GM10266 (cell line): ENCODE data around the gene CSAG1.
"Not testable (repeated sequence)": the region's sequence is repeated elsewhere in the genome, so short reads cannot be mapped to it uniquely, and the experiment has no call there.

Experiments
- DNase-seq: peaks from one replicate; pipeline ENCODE4 v3.0.0; 2012; ENCODE audit errors: extremely low spot score
- CTCF ChIP-seq: IDR thresholded peaks from 2 replicates; pipeline ENCODE4 v1.5.1; 2012; ENCODE audit warnings: mild to moderate bottlenecking, low read depth; ENCODE audit not compliant: control insufficient read depth, insufficient read depth; ENCODE audit errors: missing control alignments

CSAG1 gene

GRCh38 chrX:152733261-152733975 is at the start of gene CSAG1, which contains the start of gene MAGEA12:
CSAG1 (minus strand) TSS chrX:152733721; CDS start chrX:152732460, 1,261 bp downstream.
MAGEA12 (plus strand) TSS chrX:152733757; CDS start chrX:152736162, 2,405 bp downstream.
- no peak for DNase-seq
- no peak for TF ChIP-seq CTCF

- DNase-seq, result not testable (repeated sequence)
Observed at GRCh38 chrX:152769549-152770289, 36.2 kb upstream of the CSAG1 start, which contains the start of gene MAGEA6. MAGEA6 (minus strand) TSS chrX:152769689; CDS start chrX:152767650, 2,039 bp downstream.

- not testable (repeated sequence) for DNase-seq
Observed at GRCh38 chrX:152766562-152766961, 33.0 kb upstream of the CSAG1 start.

- not testable (repeated sequence) for DNase-seq
Observed at GRCh38 chrX:152761582-152761981, 28.1 kb upstream of the CSAG1 start.

- DNase-seq, result not testable (repeated sequence)
Observed at GRCh38 chrX:152759544-152759943, 26.0 kb upstream of the CSAG1 start.

- DNase-seq, result not testable (repeated sequence)
Observed at GRCh38 chrX:152758918-152759317, 25.4 kb upstream of the CSAG1 start, which contains the start of gene CSAG3. CSAG3 (plus strand) TSS chrX:152759218.

- DNase-seq, result not testable (repeated sequence)
Observed at GRCh38 chrX:152754871-152755270, 21.4 kb upstream of the CSAG1 start.

- not testable (repeated sequence) for DNase-seq
Observed at GRCh38 chrX:152753686-152754650, 20.4 kb upstream of the CSAG1 start, which contains the start of gene MAGEA2. MAGEA2 (minus strand) TSS chrX:152753842; CDS start chrX:152751363, 2,479 bp downstream.

GRCh38 chrX:152738560-152738959 is 5.0 kb upstream of the CSAG1 start:
- no peak for TF ChIP-seq CTCF
- no peak for DNase-seq

- not testable (repeated sequence) for DNase-seq
Observed at GRCh38 chrX:152736528-152736927, 3.0 kb upstream of the CSAG1 start.

GRCh38 chrX:152735860-152736511 is 2.5 kb upstream of the CSAG1 start:
- no peak for DNase-seq
- no peak for TF ChIP-seq CTCF
